Measurements from ENCODE around the gene PCDHGC3.

The PCDHGC3 gene

GRCh38 chr5:141508798-141509611 lies 33.2 kb downstream of the PCDHGC3 start:
- DNase-seq: peak; percentile 97

- DNase-seq: no peak
Observed at GRCh38 chr5:141510160-141510559, 34.4 kb downstream of the PCDHGC3 start.

GRCh38 chr5:141510850-141511601 lies 35.3 kb downstream of the PCDHGC3 start:
- DNase-seq: no peak

- DNase-seq: no peak
Observed at GRCh38 chr5:141511771-141512325, 36.1 kb downstream of the PCDHGC3 start.

GRCh38 chr5:141512390-141512910 lies 36.7 kb downstream of the PCDHGC3 start:
- peak; percentile 70 for DNase-seq

GRCh38 chr5:141512911-141513626 lies 37.3 kb downstream of the PCDHGC3 start:
- DNase-seq: peak; percentile 41

- peak; percentile 87 for DNase-seq
Observed at GRCh38 chr5:141513627-141514329, 38.0 kb downstream of the PCDHGC3 start.

GRCh38 chr5:141514330-141515133 lies 38.8 kb downstream of the PCDHGC3 start:
- DNase-seq: peak; percentile 77

- DNase-seq: no peak
Observed at GRCh38 chr5:141515141-141515540, 39.4 kb downstream of the PCDHGC3 start.

- DNase-seq: no peak
Observed at GRCh38 chr5:141515946-141516671, 40.3 kb downstream of the PCDHGC3 start.

- DNase-seq: no peak
Observed at GRCh38 chr5:141516672-141517025, 40.9 kb downstream of the PCDHGC3 start.

GRCh38 chr5:141517312-141517711 lies 41.5 kb downstream of the PCDHGC3 start:
- DNase-seq: no peak

GRCh38 chr5:141517880-141518617 lies 42.3 kb downstream of the PCDHGC3 start:
- DNase-seq: peak; percentile 39

GRCh38 chr5:141518618-141519015 lies 42.9 kb downstream of the PCDHGC3 start:
- peak; percentile 22 for DNase-seq

- no peak for DNase-seq
Observed at GRCh38 chr5:141519605-141520565, 44.1 kb downstream of the PCDHGC3 start.

GRCh38 chr5:141521244-141521781 lies 45.5 kb downstream of the PCDHGC3 start:
- peak; percentile 98 for DNase-seq

GRCh38 chr5:141522301-141522700 lies 46.5 kb downstream of the PCDHGC3 start:
- DNase-seq: no peak

- no peak for DNase-seq
Observed at GRCh38 chr5:141523991-141524390, 48.2 kb downstream of the PCDHGC3 start.

Data from EL (cell line).